ENCODE measurements around the gene CYP2B6. TPM values are rescaled to one million over a fixed set of nuclear protein-coding genes. Genes with fewer than 3 reads are reported as not detected.
A peak's percentile ranks its signal among the peaks of the same experiment; 100 is the strongest.

The CYP2B6 gene
- total and polyA plus RNA-seq, 2 of the 13 experiments (the other 11 are each of a cell fraction or from before 2014, with no cell fraction given): 0.09 TPM; not detected in 1

DNA sequence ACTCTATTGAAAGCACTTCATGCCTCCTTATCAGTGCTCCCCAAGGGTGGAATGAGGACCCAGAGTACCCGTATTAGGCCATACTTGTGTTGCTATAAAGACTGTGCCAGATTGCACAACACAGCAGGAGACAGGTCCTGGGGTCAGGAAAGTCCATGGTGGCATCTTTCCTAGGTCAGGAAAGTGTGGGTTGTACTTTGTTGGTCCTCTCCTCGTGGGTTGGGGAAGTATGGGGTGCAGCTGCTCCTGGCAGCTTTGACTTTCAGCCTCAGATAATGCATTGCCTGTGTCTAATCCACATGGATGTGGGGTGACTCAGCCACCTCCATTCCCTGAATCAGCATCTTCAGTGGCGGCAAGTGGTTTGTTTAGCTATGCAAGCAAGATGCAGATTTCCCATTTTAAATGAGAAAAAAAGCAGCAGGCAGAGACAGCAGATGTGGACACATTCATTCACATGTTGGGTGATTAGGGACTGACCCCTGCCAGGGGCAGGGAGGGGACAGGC is 8.4 kb upstream of the CYP2B6 start:
- 4% methylated on average over 2 of the region's 3 CpGs for WGBS (ENCODE audit: low lambda C conversion rate)
- Histone ChIP-seq H3K4me2 (ENCODE audit: low read depth, low read length) (no peak overlapping the region), H3K79me2 (ENCODE audit: insufficient read depth, low read length) (no peaks in the 10 kb centered on the region), H4K20me1 (ENCODE audit: insufficient read depth, low read length) (no peaks in the 10 kb centered on the region), H2AFZ (ENCODE audit: low read length) (no peak overlapping the region), H3K4me3 (replicated peaks in 1 of 3; ENCODE audit: insufficient read depth in 1 of 3, low read depth in 2 of 3, low read length in 3 of 3) (no peak overlapping the region), H3K9me3 (ENCODE audit: low read length) (no peaks in the 10 kb centered on the region), H3K36me3 (replicated peaks in 1 of 2; ENCODE audit: control insufficient read depth in 1 of 2, insufficient read depth in 2 of 2, low read length in 2 of 2) (no peaks in the 10 kb centered on the region), H3K27ac (ENCODE audit: extremely low read length, insufficient read depth, low read length) (no peak overlapping the region), H3K27me3 (ENCODE audit: control insufficient read depth in 1 of 2, insufficient read depth in 2 of 2, low read length in 2 of 2) (no peaks in the 10 kb centered on the region), H3K9ac (ENCODE audit: insufficient read depth, low read depth, low read length) (no peak overlapping the region), H3K4me1 (ENCODE audit: insufficient read depth, low read length) (peaks cover 16% of the 10 kb centered on the region)
- DNase-seq (ENCODE audit: low spot score): no peak
- FAIRE-seq: no peak
- POLR2A ChIA-PET: no interaction called here
- ATAC-seq: no peak
- no TSS peak for BruUV-seq (replicated peaks)
- CTCF ChIA-PET (ENCODE audit: low intra/inter-chr PET ratio, low total read pairs): no interaction called here
- in situ Hi-C loops (cut with HindIII; ENCODE audit: extremely low pct_ligation_motif_present, low pct_unique_long_range_greater_than_20kb): no loop called here
- no peak for TF ChIP-seq POLR2AphosphoS5 (IDR thresholded peaks at IDR 0.05; ENCODE audit: low read depth, low read length)
- TF ChIP-seq ZNF749 (CRISPR knock-in tag; IDR thresholded peaks at IDR 0.05; ENCODE audit: borderline replicate concordance): no peak
- TF ChIP-seq CEBPB (IDR thresholded peaks at IDR 0.05; ENCODE audit: borderline replicate concordance, low read depth, low read length): peak; percentile 58
- TF ChIP-seq FIP1L1 (IDR thresholded peaks at IDR 0.05; ENCODE audit: borderline replicate concordance, insufficient read depth, low read depth, low read length): no peak
- TF ChIP-seq SRSF1 (optimal IDR thresholded peaks at IDR 0.05; ENCODE audit: low read depth, low read length): no peak
- intact Hi-C loops (cut with micrococcal nuclease; ENCODE audit: unreplicated experiment): no loop called here

GRCh38 chr19:40989453-40989852 is 1.6 kb upstream of the CYP2B6 start:
- TF ChIP-seq KLF9 (CRISPR knock-in tag; IDR thresholded peaks at IDR 0.05; ENCODE audit: low read depth): no peak
- TF ChIP-seq TFE3 (CRISPR knock-in tag; IDR thresholded peaks at IDR 0.05): no peak
- no peak for TF ChIP-seq PATZ1 (CRISPR knock-in tag; IDR thresholded peaks at IDR 0.05)
- no peak for TF ChIP-seq CHD2 (IDR thresholded peaks at IDR 0.05; ENCODE audit: low read depth, low read length)
- TF ChIP-seq TIGD3 (CRISPR knock-in tag; IDR thresholded peaks at IDR 0.05; ENCODE audit: borderline replicate concordance): no peak
- TF ChIP-seq ARHGAP35 (CRISPR knock-in tag; IDR thresholded peaks at IDR 0.05; ENCODE audit: borderline replicate concordance): no peak
- TF ChIP-seq JUNB (CRISPR knock-in tag; IDR thresholded peaks at IDR 0.05; ENCODE audit: borderline replicate concordance): no peak
- TF ChIP-seq ZNF430 (CRISPR knock-in tag; IDR thresholded peaks at IDR 0.05): no peak
- in situ Hi-C loops (cut with HindIII; ENCODE audit: extremely low pct_ligation_motif_present, low pct_unique_long_range_greater_than_20kb) (no loop called here), intact Hi-C loops (cut with micrococcal nuclease; ENCODE audit: unreplicated experiment) (no loop called here)
- no peaks in the 10 kb centered on the region for H3K4me1 ChIP-seq (ENCODE audit: insufficient read depth, low read length)
- H4K20me1 ChIP-seq (ENCODE audit: insufficient read depth, low read length): no peaks in the 10 kb centered on the region
- ChIA-PET POLR2A (no interaction called here), CTCF (ENCODE audit: low intra/inter-chr PET ratio, low total read pairs) (no interaction called here)
- peaks cover 3 to 4% of the 10 kb centered on the region in 2 experiments; a peak in 2 of 5 replicates for H3K27me3 ChIP-seq (ENCODE audit: control insufficient read depth in 1 of 2, insufficient read depth in 2 of 2, low read length in 2 of 2)
- 0% methylated on average over 6 of the region's 7 CpGs for WGBS (ENCODE audit: low lambda C conversion rate)
- H3K79me2 ChIP-seq (ENCODE audit: insufficient read depth, low read length): no peaks in the 10 kb centered on the region
- no peak for FAIRE-seq
- H3K4me2 ChIP-seq (ENCODE audit: low read depth, low read length): no peak overlapping the region
- no peak overlapping the region for H3K4me3 ChIP-seq (replicated peaks in 1 of 3; ENCODE audit: insufficient read depth in 1 of 3, low read depth in 2 of 3, low read length in 3 of 3)
- H3K9me3 ChIP-seq (ENCODE audit: low read length): no peaks in the 10 kb centered on the region
- no peak overlapping the region for H3K9ac ChIP-seq (ENCODE audit: insufficient read depth, low read depth, low read length)
- DNase-seq (ENCODE audit: low spot score): no peak
- no peak overlapping the region for H2AFZ ChIP-seq (ENCODE audit: low read length)
- no peak for ATAC-seq
- BruUV-seq (replicated peaks): no TSS peak
- H3K36me3 ChIP-seq (replicated peaks in 1 of 2; ENCODE audit: control insufficient read depth in 1 of 2, insufficient read depth in 2 of 2, low read length in 2 of 2): no peaks in the 10 kb centered on the region
- H3K27ac ChIP-seq (ENCODE audit: extremely low read length, insufficient read depth, low read length): no peak overlapping the region

Data from HepG2 (cell line).